K562 (cell line): ENCODE results near the gene CHD3. TPM values are rescaled to one million over a fixed set of nuclear protein-coding genes. Genes with fewer than 3 reads are reported as not detected.
"Not testable (repeated sequence)": the region's sequence is repeated elsewhere in the genome, so short reads cannot be mapped to it uniquely, and the experiment has no call there.

ENCODE experiments used
- ATAC-seq: fragments of 200-7000 bp; cut with Tn5 transposase; 3 replicates; pipeline ENCODE4 v1.9.1; 2020; ENCODE audit warnings: moderate library complexity
- BruUV-seq: library from RNA; stranded (reverse); fragments of 400-500 nt; replicated peaks from 2 replicates; lab custom pipeline; 2021; lab: Mats Ljungman, UMichigan
- CTCF ChIA-PET: fragments of 300-600 bp; formaldehyde crosslinking; extraction: SDS; loops from one replicate; lab custom pipeline; 2021; ENCODE audit warnings: low intra/inter-chr PET ratio; lab: Yijun Ruan, JAX
- POLR2A ChIA-PET: fragments of 300-600, 350-650 bp; sonication (Branson Sonifier 250); formaldehyde crosslinking; extraction: SDS; loops from one replicate; lab custom pipeline; 2021; ENCODE audit warnings: antibody characterized with exemption, inconsistent platforms; lab: Yijun Ruan, JAX
- DNase-seq, 4 experiments: peaks; one replicate each; pipeline versions ENCODE4 v3.0.0 to v3.0.0-alpha.2; 2011 to 2018; ENCODE audit warnings: low spot score in 3 of 4, mixed read lengths in 3 of 4; ENCODE audit errors: extremely low read depth in 1 of 4
- FAIRE-seq: peaks from 2 replicates; lab custom pipeline; 2011; peaks lifted over from hg19 to GRCh38; lab: Jason Lieb, UNC
- H2AFZ ChIP-seq: 2 replicates; pipeline ENCODE4 v1.6.0; 2011; ENCODE audit warnings: low read depth, low read length, control low read depth, inconsistent platforms
- H3K27ac ChIP-seq: fragments of 200-600 bp; 3 replicates; pipeline ENCODE4 v1.8.0; 2011; ENCODE audit warnings: low read depth, mild to moderate bottlenecking, control low read depth, inconsistent platforms, low read length, moderate library complexity, mixed read lengths; ENCODE audit errors: extremely low read depth
- H3K27me3 ChIP-seq, 2 experiments: fragments of 300-600 bp in 1 of 2; 2 replicates in 1 of 2; 3 replicates in 1 of 2; pipeline versions ENCODE4 v1.6.0 to v1.8.0; 2011; ENCODE audit warnings: inconsistent platforms in 2 of 2, low read length in 2 of 2, mild to moderate bottlenecking in 1 of 2, mixed read lengths in 1 of 2, moderate library complexity in 1 of 2; ENCODE audit not compliant: control insufficient read depth in 2 of 2, insufficient read depth in 2 of 2
- H3K36me3 ChIP-seq: fragments of 300-600 bp; 3 replicates; pipeline ENCODE4 v1.8.0; 2011; ENCODE audit warnings: mild to moderate bottlenecking, low read length, inconsistent platforms; ENCODE audit not compliant: control insufficient read depth, insufficient read depth
- H3K4me1 ChIP-seq, 2 experiments: fragments of 200-600 bp in 1 of 2; replicated peaks in 1 of 2; 2 replicates in 1 of 2; 3 replicates in 1 of 2; pipeline versions ENCODE4 v1.5.1 to v1.8.0; 2011; ENCODE audit warnings: inconsistent platforms in 2 of 2, low read length in 2 of 2, mild to moderate bottlenecking in 1 of 2, mixed read lengths in 1 of 2, moderate library complexity in 1 of 2; ENCODE audit not compliant: control insufficient read depth in 2 of 2, insufficient read depth in 2 of 2
- H3K4me2 ChIP-seq: 2 replicates; pipeline ENCODE4 v1.6.1; 2011; ENCODE audit warnings: low read length, control low read depth, inconsistent platforms, mixed read lengths; ENCODE audit not compliant: insufficient read depth
- H3K4me3 ChIP-seq: fragments of 200-600 bp; sonication (generic), shearing (Covaris generic); 2 replicates; pipeline ENCODE4 v1.5.1; 2016; ENCODE audit warnings: control low read depth, inconsistent platforms
- H3K79me2 ChIP-seq: fragments of 200-600 bp; 3 replicates; pipeline ENCODE4 v1.8.0; 2011; ENCODE audit warnings: low read length, inconsistent platforms; ENCODE audit not compliant: control insufficient read depth, insufficient read depth
- H3K9ac ChIP-seq, 2 experiments: 2 replicates each; pipeline versions ENCODE4 v1.6.0 to v1.6.1; 2011; ENCODE audit warnings: low read depth in 2 of 2, low read length in 2 of 2, control low read depth in 1 of 2, inconsistent platforms in 1 of 2, mild to moderate bottlenecking in 1 of 2, mixed read lengths in 1 of 2; ENCODE audit not compliant: insufficient read depth in 1 of 2
- H3K9me1 ChIP-seq: one replicate; pipeline ENCODE4 v1.6.0; 2011; ENCODE audit warnings: inconsistent platforms, mild to moderate bottlenecking, low read length, moderate library complexity; ENCODE audit not compliant: control insufficient read depth, insufficient read depth
- H3K9me3 ChIP-seq: replicated peaks from 2 replicates; pipeline ENCODE4 v1.5.1; 2011; ENCODE audit warnings: low read depth, low read length, inconsistent platforms; ENCODE audit not compliant: control insufficient read depth, insufficient read depth
- H4K20me1 ChIP-seq: replicated peaks from 2 replicates; pipeline ENCODE4 v1.6.1; 2011; ENCODE audit warnings: low read length, inconsistent platforms, mixed read lengths; ENCODE audit not compliant: control insufficient read depth, insufficient read depth
- BCL6 ChIP-seq: fragments of 250-450 bp; sonication (Bioruptor Pico); IDR thresholded peaks from 2 replicates; pipeline ENCODE4 v1.4.0; 2020
- CHCHD3 ChIP-seq: fragments of 250-450 bp; sonication (Bioruptor Pico); IDR thresholded peaks from 2 replicates; pipeline ENCODE4 v2.1.2; 2022; ENCODE audit warnings: mild to moderate bottlenecking
- E2F3 ChIP-seq: fragments of 250-450 bp; sonication (Bioruptor Pico); IDR thresholded peaks from 2 replicates; pipeline ENCODE4 v1.4.0; 2020; ENCODE audit warnings: mild to moderate bottlenecking
- ELF4 ChIP-seq: fragments of 450-650 bp; formaldehyde crosslinking; IDR thresholded peaks from 2 replicates; pipeline ENCODE4 v1.4.0; 2022; ENCODE audit warnings: missing genetic modification characterization
- ETV6 ChIP-seq, 3 experiments: fragments of 150-350 bp in 1 of 3; sonication (generic) in 1 of 3; formaldehyde crosslinking in 1 of 3; IDR thresholded peaks; 2 replicates each; pipeline versions ENCODE4 v1.6.1 to v1.8.0; 2014 to 2022; ENCODE audit warnings: borderline replicate concordance in 2 of 3, low read depth in 2 of 3, antibody characterized with exemption in 1 of 3, low read length in 1 of 3, mild to moderate bottlenecking in 1 of 3, missing genetic modification reagents in 1 of 3
- MED1 ChIP-seq: sonication (generic); formaldehyde crosslinking; IDR thresholded peaks from 2 replicates; pipeline ENCODE4 v1.8.1; 2023; ENCODE audit warnings: missing genetic modification reagents, borderline replicate concordance
- MEF2A ChIP-seq: IDR thresholded peaks from 2 replicates; pipeline ENCODE4 v1.6.1; 2011; ENCODE audit warnings: low read depth, mild to moderate bottlenecking, low read length, moderate library complexity; ENCODE audit not compliant: control insufficient read depth
- POLR2G ChIP-seq: fragments of 200-400 bp; formaldehyde crosslinking; IDR thresholded peaks from 2 replicates; pipeline ENCODE4 v1.6.1; 2017; ENCODE audit warnings: low read depth, mild to moderate bottlenecking, antibody characterized with exemption, low read length, moderate library complexity
- RAD21 ChIP-seq, 2 experiments: fragments of 250-450 bp in 1 of 2; fragments of 450-650 bp in 1 of 2; sonication (Bioruptor Pico) in 1 of 2; formaldehyde crosslinking in 1 of 2; IDR thresholded peaks in 1 of 2; conservative IDR thresholded peaks in 1 of 2; 2 replicates each; pipeline versions ENCODE4 v1.4.0 to v1.8.0; 2020 to 2022; ENCODE audit warnings: mild to moderate bottlenecking in 2 of 2, moderate library complexity in 1 of 2
- ZBTB7A ChIP-seq: IDR thresholded peaks from 2 replicates; pipeline ENCODE4 v1.6.1; 2011; ENCODE audit warnings: low read depth, mild to moderate bottlenecking, low read length, moderate library complexity, borderline replicate concordance; ENCODE audit not compliant: control insufficient read depth
- ZC3H8 ChIP-seq: fragments of 450-650 bp; IDR thresholded peaks from 2 replicates; pipeline ENCODE4 v1.6.1; 2017
- ZKSCAN1 ChIP-seq: fragments of 150-350 bp; IDR thresholded peaks from 2 replicates; pipeline ENCODE4 v1.6.1; 2016; ENCODE audit warnings: low read depth, low read length
- ZNF184 ChIP-seq: sonication (generic); formaldehyde crosslinking; IDR thresholded peaks from 2 replicates; pipeline ENCODE4 v1.5.0; 2020; ENCODE audit warnings: missing genetic modification reagents
- ZNF347 ChIP-seq: fragments of 450-650 bp; formaldehyde crosslinking; IDR thresholded peaks from 2 replicates; pipeline ENCODE4 v1.4.0; 2020; ENCODE audit warnings: low read depth, mild to moderate bottlenecking, moderate library complexity
- WGBS: fragments of 100-300 bp; shearing (Covaris generic); methylation state at CpG from one replicate; pipeline ENCODE4 v1.1.6; 2016; ENCODE audit warnings: low coverage, mixed read lengths; ENCODE audit not compliant: insufficient coverage; ENCODE audit errors: missing lambda C conversion rate; 5-methylcytosine and 5-hydroxymethylcytosine counted together
- in situ Hi-C: fragments of 300-500 bp; cut with MboI; formaldehyde crosslinking; loops from 4 replicates; pipeline ENCODE4 v1.15.0; 2018; ENCODE audit warnings: inconsistent platforms, mixed read lengths
- intact Hi-C: fragments of 100-400 bp; cut with micrococcal nuclease; formaldehyde crosslinking; loops from 2 replicates; pipeline ENCODE4 v1.14.2; 2022
- polyA plus RNA-seq, 8 experiments: library from polyadenylated mRNA; depleted of rRNA in 4 of 8; stranded (reverse) in 5 of 8; unstranded in 3 of 8; fragments of >200 nt; fragmentation: Nextera tagmentation in 2 of 8; fragmentation: Illumina TruSeq in 1 of 8; extraction: Ambion mirVana in 2 of 8; extraction: Trizol in 1 of 8; gene quantifications; 2 replicates each; pipeline versions ENCODE4 v1.2.1 to v1.2.3, GENCODE V29; 2011 to 2014; ENCODE audit warnings: inconsistent platforms in 1 of 8, missing spikeins in 1 of 8
- total RNA-seq, 7 experiments: library from RNA; depleted of rRNA in 6 of 7; stranded (reverse); fragments of >200 nt in 6 of 7; fragmentation: Illumina TruSeq in 2 of 7; extraction: Trizol in 2 of 7; gene quantifications; 2 replicates each; pipeline versions ENCODE4 v1.2.1 to v1.2.3, GENCODE V29; 2011 to 2021; ENCODE audit warnings: low replicate concordance in 1 of 7

The CHD3 gene
- total and polyA plus RNA-seq, 9 of the 15 experiments (the other 6 are each of a cell fraction or from before 2014, with no cell fraction given): 0.39 to 38.2 (median 21.2) TPM

DNA sequence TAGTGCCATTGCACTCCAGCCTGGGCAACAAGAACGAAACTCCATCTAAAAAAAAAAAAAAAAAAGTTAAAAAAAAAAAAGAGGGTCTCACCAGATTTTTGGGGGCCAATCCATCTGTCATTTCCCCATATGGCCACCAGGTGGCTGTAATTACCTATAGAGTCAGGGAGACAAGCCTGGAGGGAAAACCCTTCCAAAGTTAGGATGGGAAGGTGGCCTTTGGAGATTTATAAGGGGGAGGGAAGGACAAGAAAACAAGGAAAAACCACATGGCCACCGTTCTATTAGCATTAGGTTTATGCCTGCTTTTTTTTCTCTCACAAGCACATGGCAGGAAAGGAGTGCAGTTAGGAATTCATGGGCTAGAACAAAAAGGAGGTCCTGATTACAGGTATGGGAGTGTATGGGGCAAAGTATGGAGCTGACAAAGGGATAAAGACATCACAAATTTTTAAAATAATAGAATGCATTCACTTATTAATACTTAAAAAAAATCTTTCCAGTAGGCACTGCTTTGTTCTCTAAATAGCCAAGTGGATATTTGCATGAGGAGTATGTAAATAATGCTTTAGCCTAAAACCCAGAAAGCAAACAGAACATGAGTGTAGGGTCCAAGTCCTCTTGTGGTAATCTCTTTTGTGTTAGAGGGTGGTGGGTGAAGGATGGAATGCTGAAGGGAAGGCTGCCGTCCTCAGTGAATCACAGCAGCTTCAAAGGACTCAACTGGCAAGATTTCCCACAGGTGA lies 25.7 kb upstream of the CHD3 start (continued):
- no peak for TF ChIP-seq ETV6 (IDR thresholded peaks at IDR 0.05; ENCODE audit: borderline replicate concordance in 1 of 2, low read depth in 2 of 2, low read length in 1 of 2)
- TF ChIP-seq ETV6 (CRISPR knock-in tag; IDR thresholded peaks at IDR 0.05; ENCODE audit: borderline replicate concordance): no peak
- TF ChIP-seq CHCHD3: no peak
- no peak for TF ChIP-seq ZNF184
- TF ChIP-seq ZC3H8: no peak
- no peak for TF ChIP-seq E2F3
- no peak for TF ChIP-seq MED1 (CRISPR knock-in tag)
- no peak for TF ChIP-seq POLR2G
- no peak for TF ChIP-seq BCL6 (CRISPR knock-in tag)
- peak; percentile 42; the same call in 1 of the 2 replicates for TF ChIP-seq ZBTB7A
- no peak for TF ChIP-seq ZNF347 (CRISPR knock-in tag)
- no peak for TF ChIP-seq ZKSCAN1
- no peak for TF ChIP-seq MEF2A
- TF ChIP-seq ELF4 (CRISPR knock-in tag): no peak
- TF ChIP-seq RAD21 (CRISPR knock-in tag; conservative IDR thresholded peaks at IDR 0.05 in 1 of 2, IDR thresholded peaks at IDR 0.05 in 1 of 2): peak; percentile 55 to 69

DNA sequence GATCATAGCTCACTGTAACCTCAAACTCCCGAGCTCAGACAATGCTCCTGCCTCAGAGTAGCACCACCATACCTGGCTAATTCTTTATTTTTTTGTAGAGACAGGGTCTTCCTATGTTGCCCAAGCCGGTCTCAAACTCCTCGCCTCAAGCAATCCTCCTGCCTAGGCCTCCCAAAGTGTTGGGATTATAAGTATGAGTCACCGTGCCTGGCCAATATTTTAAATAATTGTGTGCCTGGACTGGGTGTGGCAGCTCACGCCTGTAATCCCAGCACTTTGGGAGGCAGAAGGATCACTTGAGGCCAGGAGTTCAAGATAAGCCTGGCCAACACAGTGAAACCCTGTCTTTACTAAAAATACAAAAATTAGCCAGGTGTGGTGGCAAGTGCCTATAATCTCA lies 24.2 kb upstream of the CHD3 start:
- H3K4me2 ChIP-seq, ATAC-seq, H2AFZ ChIP-seq, H3K9ac ChIP-seq, H4K20me1 ChIP-seq, H3K27me3 ChIP-seq, H3K4me3 ChIP-seq, H3K9me1 ChIP-seq, FAIRE-seq, H3K4me1 ChIP-seq, BruUV-seq, H3K79me2 ChIP-seq, DNase-seq, in situ Hi-C loops, CTCF ChIA-PET, H3K9me3 ChIP-seq, H3K27ac ChIP-seq, intact Hi-C loops: not testable (repeated sequence)
- POLR2A ChIA-PET: interaction anchor here (1.0 to 1.4 kb wide), 2 partner anchors 9 to 119 kb away, joined by 3 to 4 read pairs; no protein-coding TSS in a partner anchor
- peaks cover 26% of the 10 kb centered on the region; the same call in 2 of the 3 replicates for H3K36me3 ChIP-seq
- 59% methylated on average over 5 of the region's 5 CpGs for WGBS
